ENCODE results near the gene APOM.

Gene APOM

GRCh38 chr6:31655349-31656237, at the start of gene APOM:
Gene APOM, plus strand, starts transcription at chr6:31655894. Its CDS starts 73 bp downstream, at chr6:31655967.
- no peak for DNase-seq (ENCODE audit: low read depth)

DNA sequence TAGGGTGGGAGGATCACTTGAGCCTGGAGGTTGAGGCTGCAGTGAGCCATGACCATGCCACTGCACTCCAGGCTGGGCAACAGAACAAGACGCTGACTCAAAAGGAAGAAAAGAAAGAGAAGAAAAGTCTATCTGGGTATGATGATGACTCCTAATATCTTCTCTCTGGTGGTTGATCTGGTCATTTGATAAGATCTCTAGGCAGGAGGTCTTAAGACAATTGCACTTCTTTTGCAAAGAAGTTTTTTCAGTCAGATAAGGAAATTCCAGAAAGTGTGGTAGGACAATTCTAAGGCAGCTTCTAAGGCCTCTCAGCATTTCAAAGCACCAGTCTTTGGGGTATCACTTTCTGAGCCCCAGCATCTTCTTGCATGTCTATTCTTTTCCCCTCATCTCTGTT, 48.4 kb upstream of the APOM start:
- DNase-seq (ENCODE audit: low read depth) = no peak

- DNase-seq (ENCODE audit: low read depth) = no peak
Measured at GRCh38 chr6:31609519-31610406, 45.9 kb upstream of the APOM start.

- DNase-seq (ENCODE audit: low read depth) = no peak
Measured at GRCh38 chr6:31610968-31611367, 44.7 kb upstream of the APOM start.

DNA sequence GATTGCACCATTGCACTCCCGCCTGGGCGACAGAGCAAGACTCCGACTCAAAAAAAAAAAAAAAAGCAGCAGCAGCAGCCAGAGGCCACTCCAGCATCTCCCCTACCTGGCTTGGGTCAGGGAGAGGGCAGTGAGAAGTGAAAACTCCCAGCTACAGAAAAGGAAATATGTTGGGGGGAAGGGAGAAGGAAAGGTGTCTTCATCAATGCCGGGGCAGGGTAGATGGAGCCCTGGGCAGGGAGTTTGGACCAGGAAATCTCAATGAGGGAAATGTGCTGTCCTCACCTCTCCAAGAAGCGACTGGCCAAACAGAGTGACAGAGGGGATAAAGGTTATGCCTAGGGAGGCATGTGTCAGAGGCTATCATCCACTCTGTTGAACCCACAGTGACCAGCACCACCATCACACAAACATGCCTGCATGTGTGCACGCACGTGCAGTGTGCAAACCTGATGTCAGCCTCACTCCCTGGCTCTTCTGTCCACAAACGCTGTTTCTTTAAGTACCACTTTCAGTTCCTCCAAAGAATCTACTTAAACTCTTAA, 41.5 kb upstream of the APOM start:
- no peak for DNase-seq (ENCODE audit: low read depth)

DNA sequence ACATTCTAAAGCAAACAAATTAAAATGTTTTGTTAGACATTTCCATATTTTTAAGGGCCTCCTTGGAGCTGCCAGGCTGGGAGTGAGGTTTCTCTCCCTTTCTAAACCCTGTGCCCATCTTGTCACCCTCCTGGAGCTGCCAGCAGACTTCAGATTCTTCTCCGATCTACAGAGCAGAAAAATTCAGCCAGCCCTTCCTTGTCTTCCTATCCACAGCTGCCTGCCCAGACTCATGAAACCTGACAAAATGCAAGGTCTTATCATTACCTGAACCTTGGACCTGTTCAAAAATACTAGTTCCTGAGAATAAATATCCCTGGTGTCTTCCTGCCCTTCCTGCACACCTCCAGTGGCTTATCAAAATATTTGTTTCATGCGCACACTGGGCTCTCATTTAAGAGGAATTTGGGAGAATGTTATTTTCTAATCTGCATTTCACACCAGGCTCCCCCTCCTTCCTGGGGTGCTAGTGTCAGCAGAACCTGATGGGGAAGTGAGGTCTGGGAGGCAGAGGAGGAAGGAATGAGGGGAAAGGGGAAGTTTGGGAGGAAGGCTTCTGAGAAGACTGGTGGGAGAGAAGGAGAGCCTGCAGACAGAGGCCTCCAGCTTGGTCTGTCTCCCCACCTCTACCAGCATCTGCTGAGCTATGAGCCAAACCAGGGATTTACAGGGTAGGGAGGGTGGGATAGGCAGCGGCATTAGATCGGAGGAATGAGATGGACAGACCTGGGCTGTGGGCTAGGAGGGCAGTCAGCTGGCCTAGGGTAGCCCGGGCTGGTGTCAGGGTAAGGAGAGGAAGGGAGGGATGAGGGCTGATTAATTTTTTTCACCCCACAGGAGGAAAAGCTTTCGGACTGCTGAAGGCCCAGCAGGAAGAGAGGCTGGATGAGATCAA, 40.8 kb upstream of the APOM start, which contains the start of gene AIF1:
Gene AIF1, plus strand, starts transcription at position 551 of the 895 bp plus-strand sequence. Its CDS starts 96 bp downstream, at position 647.
- no peak for DNase-seq (ENCODE audit: low read depth)

DNA sequence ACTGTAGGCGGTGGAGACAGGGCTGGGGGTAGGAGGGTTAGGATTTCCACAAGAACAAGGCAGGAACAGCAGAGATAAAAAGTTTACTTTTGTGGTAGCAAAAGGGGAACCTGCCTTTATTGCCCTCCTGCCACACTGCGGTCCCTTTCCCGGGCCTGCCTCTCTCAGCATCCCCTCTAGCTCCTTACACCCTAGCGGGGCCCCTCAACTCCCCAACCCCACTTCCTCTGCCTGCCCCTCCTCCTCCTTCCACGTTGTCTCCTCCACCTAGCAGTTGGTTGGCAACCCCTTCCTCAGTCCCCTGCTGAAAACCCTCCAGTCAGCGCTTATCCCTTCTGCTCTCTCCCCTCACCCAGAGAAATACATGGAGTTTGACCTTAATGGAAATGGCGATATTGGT, 39.9 kb upstream of the APOM start:
- no peak for DNase-seq (ENCODE audit: low read depth)

DNA sequence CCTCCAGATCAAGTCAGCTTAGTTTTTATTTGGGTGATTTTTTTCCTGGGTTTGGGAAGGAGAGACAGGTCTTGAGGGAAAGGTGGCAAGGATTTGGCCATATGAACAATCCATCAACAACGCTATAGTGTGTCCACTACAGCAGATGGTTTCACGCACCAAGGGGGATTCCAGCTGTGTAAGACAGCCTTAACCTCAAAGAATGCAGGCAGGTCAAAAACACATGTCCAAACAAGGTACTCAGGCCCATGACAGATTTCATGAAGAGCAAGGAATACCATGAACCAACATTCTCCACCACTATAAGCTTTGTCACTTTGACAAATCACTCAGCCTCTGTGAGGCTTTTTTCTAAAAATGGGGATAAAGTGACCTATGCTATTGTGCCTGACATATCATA, 38.7 kb upstream of the APOM start:
- no peak for DNase-seq (ENCODE audit: low read depth)

DNA sequence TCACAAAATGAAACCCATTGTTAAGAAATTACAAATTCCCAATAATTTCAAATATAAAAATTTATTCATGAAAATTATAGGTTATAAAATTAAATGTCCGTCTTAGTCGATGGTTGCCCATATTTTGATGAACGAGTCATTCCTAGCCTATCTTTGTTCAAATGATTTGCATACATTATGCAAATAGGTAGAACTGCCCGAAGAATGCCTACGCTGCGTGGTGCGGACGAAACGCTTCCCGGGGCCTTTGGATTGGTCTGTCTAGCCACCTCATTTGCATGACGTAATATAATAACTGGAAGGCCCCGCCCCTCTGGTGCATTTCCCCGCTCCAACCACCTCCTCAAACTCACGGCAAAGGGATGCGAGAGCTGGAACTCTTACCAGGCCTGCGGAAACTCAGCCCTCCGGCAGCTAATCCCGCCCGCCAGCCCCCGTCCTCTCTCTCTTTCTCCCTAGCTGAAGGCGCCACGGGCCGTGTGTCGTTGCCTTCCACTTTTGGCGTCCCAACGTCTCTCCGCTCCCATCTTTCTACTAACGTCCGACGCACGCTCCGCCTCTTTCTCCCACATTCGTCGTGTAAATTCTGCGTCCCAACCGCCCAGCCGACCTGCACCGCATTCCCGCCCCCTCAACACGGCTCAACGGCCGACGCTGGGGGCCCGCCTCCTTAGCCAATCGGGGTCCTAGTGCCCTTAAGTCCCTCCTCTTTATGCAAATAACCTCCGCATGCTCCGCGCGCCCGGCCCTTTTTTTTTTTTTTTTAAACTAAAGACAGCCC, 35.7 kb upstream of the APOM start:
- DNase-seq (ENCODE audit: low read depth) = peak; percentile 90

GRCh38 chr6:31620586-31621319, 34.9 kb upstream of the APOM start, which contains the start of gene PRRC2A:
Gene PRRC2A, plus strand, starts transcription at chr6:31620715. Its CDS starts 2,075 bp downstream, at chr6:31622790.
- no peak for DNase-seq (ENCODE audit: low read depth)

- no peak for DNase-seq (ENCODE audit: low read depth)
Measured at GRCh38 chr6:31621320-31621939, 34.3 kb upstream of the APOM start.

DNA sequence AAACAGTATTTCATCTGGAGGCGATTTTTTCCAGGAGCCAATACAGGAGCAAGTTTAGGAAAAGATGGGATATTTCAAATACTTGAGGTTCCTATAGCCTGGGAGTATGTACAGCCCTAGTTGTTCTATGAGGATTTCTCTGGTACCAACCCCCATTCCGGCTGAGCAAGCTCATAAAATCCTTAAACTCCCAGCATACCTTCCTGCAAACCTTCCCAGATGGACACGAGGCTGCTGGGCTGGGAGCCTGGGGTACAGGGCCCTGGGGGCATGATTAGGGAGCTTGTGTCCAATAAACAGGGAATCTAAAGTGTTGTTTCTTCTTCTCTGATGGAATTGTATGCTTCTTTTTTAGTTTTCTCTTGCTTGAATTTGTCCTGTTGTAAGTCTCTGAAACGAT, 33.7 kb upstream of the APOM start:
- DNase-seq (ENCODE audit: low read depth) = no peak

- no peak for DNase-seq (ENCODE audit: low read depth)
Measured at GRCh38 chr6:31622684-31623091, 33.0 kb upstream of the APOM start.

DNA sequence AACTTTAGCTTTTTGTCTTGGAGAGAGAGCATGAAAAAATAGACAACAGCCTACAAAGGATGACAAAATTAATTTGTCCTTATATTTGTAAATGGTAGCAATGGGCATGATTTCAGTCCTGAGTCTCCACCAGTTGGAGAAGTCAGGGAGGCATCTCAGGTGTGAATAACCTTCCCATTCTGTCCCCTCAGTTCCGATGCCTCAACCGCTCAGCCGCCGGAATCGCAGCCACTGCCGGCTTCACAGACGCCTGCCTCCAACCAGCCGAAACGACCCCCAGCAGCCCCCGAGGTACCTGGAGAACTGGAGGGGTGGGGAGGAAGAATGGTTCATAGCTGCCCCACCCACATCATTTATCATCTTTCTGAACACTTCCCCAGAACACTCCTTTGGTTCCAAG, 31.6 kb upstream of the APOM start:
- DNase-seq (ENCODE audit: low read depth) = no peak

DNA sequence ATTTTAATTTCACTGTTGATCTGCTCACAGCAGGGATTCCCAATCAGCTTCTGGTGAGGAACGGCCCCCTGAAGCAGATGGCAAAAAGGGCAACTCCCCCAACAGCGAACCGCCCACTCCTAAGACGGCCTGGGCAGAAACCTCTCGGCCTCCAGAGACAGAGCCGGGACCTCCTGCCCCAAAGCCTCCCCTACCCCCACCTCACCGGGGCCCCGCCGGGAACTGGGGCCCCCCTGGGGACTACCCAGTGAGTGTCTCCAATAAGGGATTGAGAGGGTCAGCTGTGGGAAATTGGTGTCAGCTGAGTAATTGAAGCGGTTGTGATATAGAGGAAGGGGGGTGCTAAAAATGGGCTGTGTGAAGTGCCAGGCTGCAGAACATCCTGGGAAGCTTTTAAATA, 28.7 kb upstream of the APOM start:
- no peak for DNase-seq (ENCODE audit: low read depth)

DNA sequence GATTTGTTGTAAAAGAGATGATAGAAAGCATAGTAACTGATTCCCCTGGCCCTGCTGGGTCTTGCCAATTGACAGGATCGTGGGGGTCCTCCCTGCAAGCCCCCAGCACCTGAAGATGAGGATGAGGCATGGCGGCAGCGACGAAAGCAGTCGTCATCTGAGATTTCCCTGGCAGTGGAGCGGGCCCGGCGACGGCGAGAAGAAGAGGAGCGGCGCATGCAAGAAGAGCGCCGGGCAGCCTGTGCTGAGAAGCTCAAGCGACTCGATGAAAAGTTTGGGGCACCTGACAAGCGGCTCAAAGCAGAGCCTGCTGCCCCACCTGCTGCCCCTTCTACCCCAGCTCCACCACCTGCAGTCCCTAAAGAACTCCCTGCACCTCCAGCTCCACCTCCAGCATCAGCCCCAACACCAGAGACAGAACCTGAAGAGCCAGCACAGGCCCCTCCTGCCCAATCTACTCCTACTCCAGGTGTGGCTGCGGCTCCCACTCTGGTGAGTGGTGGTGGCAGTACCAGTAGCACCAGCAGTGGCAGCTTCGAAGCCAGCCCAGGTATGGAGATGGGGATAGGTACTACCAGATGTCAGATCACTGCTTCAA, 27.9 kb upstream of the APOM start:
- no peak for DNase-seq (ENCODE audit: low read depth)

GRCh38 chr6:31629014-31629413, 26.7 kb upstream of the APOM start:
- no peak for DNase-seq (ENCODE audit: low read depth)

DNA sequence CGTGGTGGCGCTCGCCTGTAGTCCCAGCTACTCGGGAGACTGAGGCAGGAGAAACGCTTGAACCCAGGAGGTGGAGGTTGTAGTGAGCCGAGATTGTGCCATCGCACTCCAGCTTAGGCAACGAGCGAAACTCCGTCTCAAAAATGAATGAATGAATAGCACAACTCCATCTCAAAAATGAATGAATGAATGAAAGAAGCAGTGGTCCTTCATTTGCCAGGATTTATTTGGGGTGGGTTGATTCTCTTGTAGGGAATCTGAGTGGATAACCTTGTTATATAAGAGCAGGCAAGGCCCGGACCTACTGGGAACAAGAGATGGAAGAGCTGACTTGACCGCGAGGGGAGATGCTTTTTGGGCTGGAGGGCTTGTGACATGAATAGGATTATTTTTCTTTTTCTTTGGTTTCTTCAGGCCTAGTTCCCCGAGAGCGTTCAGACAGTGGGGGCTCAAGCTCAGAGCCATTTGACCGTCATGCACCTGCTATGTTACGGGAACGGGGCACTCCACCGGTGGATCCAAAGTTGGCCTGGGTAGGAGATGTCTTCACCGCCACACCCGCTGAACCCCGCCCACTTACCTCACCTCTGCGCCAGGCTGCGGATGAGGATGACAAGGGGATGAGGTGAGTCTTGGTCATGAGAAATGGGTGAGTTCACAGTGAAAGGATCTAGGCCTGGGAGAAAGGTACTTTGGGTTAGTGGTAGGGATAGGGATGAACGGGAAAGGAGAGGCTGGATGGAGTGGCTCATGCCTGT, 25.3 kb upstream of the APOM start:
- DNase-seq (ENCODE audit: low read depth) = no peak
